Measurements from ENCODE around the gene ECHDC1.
"Not testable (repeated sequence)": the region's sequence is repeated elsewhere in the genome, so short reads cannot be mapped to it uniquely, and the experiment has no call there.

The ECHDC1 gene

GRCh38 chr6:127342946-127343808 is at the start of gene ECHDC1:
ECHDC1 (minus strand) TSS chr6:127343609; CDS start chr6:127331028, 12,581 bp downstream.
- no peak for FAIRE-seq

GRCh38 chr6:127392301-127392700 is 48.9 kb upstream of the ECHDC1 start:
- no peak for FAIRE-seq

- no peak for FAIRE-seq
Observed at GRCh38 chr6:127391094-127391953, 47.9 kb upstream of the ECHDC1 start.

- no peak for FAIRE-seq
Observed at GRCh38 chr6:127389706-127390105, 46.3 kb upstream of the ECHDC1 start.

- no peak for FAIRE-seq
Observed at GRCh38 chr6:127385668-127386430, 42.4 kb upstream of the ECHDC1 start.

- FAIRE-seq = not testable (repeated sequence)
Observed at GRCh38 chr6:127384848-127385247, 41.4 kb upstream of the ECHDC1 start.

- FAIRE-seq = no peak
Observed at GRCh38 chr6:127383988-127384387, 40.6 kb upstream of the ECHDC1 start.

GRCh38 chr6:127382413-127382812 is 39.0 kb upstream of the ECHDC1 start:
- no peak for FAIRE-seq

GRCh38 chr6:127381384-127381783 is 38.0 kb upstream of the ECHDC1 start:
- no peak for FAIRE-seq

- FAIRE-seq = no peak
Observed at GRCh38 chr6:127376685-127377084, 33.3 kb upstream of the ECHDC1 start.

GRCh38 chr6:127367023-127367375 is 23.6 kb upstream of the ECHDC1 start:
- no peak for FAIRE-seq

GRCh38 chr6:127366282-127367022 is 23.0 kb upstream of the ECHDC1 start:
- no peak for FAIRE-seq

GRCh38 chr6:127365874-127366273 is 22.5 kb upstream of the ECHDC1 start:
- no peak for FAIRE-seq

- no peak for FAIRE-seq
Observed at GRCh38 chr6:127352524-127352923, 9.1 kb upstream of the ECHDC1 start.

- FAIRE-seq = no peak
Observed at GRCh38 chr6:127349980-127350379, 6.6 kb upstream of the ECHDC1 start.

- no peak for FAIRE-seq
Observed at GRCh38 chr6:127348028-127348661, 4.7 kb upstream of the ECHDC1 start.

- FAIRE-seq = no peak
Observed at GRCh38 chr6:127347178-127347577, 3.8 kb upstream of the ECHDC1 start.

GRCh38 chr6:127345521-127345920 is 2.1 kb upstream of the ECHDC1 start:
- FAIRE-seq = no peak

- no peak for FAIRE-seq
Observed at GRCh38 chr6:127343809-127344659, 625 bp upstream of the ECHDC1 start.

GRCh38 chr6:127342296-127342945 is 988 bp downstream of the ECHDC1 start:
- no peak for FAIRE-seq

Measured in TTC549 (cell line).